H1 (cell line): ENCODE data around the gene SLC1A4. TPM values are rescaled to one million over a fixed set of nuclear protein-coding genes. Genes with fewer than 3 reads are reported as not detected.

Experiments used
- ASH2L ChIP-seq: fragments of 200-600, 300-600 bp; sonication (generic); IDR thresholded peaks from one replicate; pipeline ENCODE4 v1.7.1; 2017; ENCODE audit warnings: low read length
- POU5F1 ChIP-seq: IDR thresholded peaks from 2 replicates; pipeline ENCODE4 v1.6.1; 2011; ENCODE audit warnings: low read depth, mild to moderate bottlenecking, low read length, moderate library complexity
- RAD21 ChIP-seq, 2 experiments: IDR thresholded peaks in 1 of 2; conservative IDR thresholded peaks in 1 of 2; 2 replicates each; pipeline ENCODE4 v1.6.1; 2011; ENCODE audit warnings: low read depth in 2 of 2, low read length in 2 of 2, improper control_type of control experiment in 1 of 2, inconsistent platforms in 1 of 2, mild to moderate bottlenecking in 1 of 2, moderate library complexity in 1 of 2
- polyA plus RNA-seq, 7 experiments: library from polyadenylated mRNA; depleted of rRNA in 3 of 7; stranded (reverse) in 5 of 7; unstranded in 2 of 7; fragments of >200 nt in 5 of 7; fragments of 200-250 nt in 2 of 7; gene quantifications; 1 replicate in 5 of 7; 2 replicates in 1 of 7; 4 replicates in 1 of 7; pipeline versions ENCODE4 v1.2.1 to v1.2.3, GENCODE V29; 2011 to 2013; ENCODE audit warnings: missing spikeins in 2 of 7, mixed read lengths in 2 of 7
- total RNA-seq: library from RNA; stranded (reverse); fragmentation: NEBNext Ultra II Directional; extraction: Animal tissue kit (Norgen Biotek cat#: 25700); gene quantifications from 2 replicates; pipeline ENCODE4 v1.2.1, GENCODE V29; 2021
- TF ChIP-seq, protein P1 (sequence below): fragments of 300-600 bp; sonication (generic); IDR thresholded peaks from 2 replicates; pipeline ENCODE4 v1.7.1; 2012; ENCODE audit warnings: low read length, moderate library complexity, mild to moderate bottlenecking, inconsistent platforms; ENCODE audit not compliant: insufficient replicate concordance

The SLC1A4 gene
- total and polyA plus RNA-seq, 2 of the 8 experiments (the other 6 are each of a cell fraction or from before 2014, with no cell fraction given) = 0.44 to 0.86 TPM

DNA sequence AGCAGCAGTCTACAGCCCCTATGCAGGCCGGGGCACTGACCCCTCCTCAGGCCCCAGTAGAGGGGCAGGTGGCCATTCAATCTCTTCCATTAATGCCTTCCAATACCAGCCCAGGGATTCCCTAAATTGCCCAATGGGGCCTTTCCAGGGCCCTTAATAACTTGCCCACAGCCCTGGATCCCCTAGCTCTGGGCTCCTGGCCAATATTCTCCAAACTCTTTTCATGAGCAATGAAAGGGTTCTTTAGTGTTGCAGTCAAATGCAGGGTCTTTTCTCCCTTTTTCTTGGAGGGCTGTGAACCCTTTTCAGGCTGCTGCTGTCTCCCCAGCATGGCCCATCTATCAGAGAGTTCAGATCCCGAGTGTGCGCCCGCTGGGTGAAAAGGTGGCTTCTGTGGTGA is 41.3 kb upstream of the SLC1A4 start (continued):
- TF ChIP-seq, protein P1, sequence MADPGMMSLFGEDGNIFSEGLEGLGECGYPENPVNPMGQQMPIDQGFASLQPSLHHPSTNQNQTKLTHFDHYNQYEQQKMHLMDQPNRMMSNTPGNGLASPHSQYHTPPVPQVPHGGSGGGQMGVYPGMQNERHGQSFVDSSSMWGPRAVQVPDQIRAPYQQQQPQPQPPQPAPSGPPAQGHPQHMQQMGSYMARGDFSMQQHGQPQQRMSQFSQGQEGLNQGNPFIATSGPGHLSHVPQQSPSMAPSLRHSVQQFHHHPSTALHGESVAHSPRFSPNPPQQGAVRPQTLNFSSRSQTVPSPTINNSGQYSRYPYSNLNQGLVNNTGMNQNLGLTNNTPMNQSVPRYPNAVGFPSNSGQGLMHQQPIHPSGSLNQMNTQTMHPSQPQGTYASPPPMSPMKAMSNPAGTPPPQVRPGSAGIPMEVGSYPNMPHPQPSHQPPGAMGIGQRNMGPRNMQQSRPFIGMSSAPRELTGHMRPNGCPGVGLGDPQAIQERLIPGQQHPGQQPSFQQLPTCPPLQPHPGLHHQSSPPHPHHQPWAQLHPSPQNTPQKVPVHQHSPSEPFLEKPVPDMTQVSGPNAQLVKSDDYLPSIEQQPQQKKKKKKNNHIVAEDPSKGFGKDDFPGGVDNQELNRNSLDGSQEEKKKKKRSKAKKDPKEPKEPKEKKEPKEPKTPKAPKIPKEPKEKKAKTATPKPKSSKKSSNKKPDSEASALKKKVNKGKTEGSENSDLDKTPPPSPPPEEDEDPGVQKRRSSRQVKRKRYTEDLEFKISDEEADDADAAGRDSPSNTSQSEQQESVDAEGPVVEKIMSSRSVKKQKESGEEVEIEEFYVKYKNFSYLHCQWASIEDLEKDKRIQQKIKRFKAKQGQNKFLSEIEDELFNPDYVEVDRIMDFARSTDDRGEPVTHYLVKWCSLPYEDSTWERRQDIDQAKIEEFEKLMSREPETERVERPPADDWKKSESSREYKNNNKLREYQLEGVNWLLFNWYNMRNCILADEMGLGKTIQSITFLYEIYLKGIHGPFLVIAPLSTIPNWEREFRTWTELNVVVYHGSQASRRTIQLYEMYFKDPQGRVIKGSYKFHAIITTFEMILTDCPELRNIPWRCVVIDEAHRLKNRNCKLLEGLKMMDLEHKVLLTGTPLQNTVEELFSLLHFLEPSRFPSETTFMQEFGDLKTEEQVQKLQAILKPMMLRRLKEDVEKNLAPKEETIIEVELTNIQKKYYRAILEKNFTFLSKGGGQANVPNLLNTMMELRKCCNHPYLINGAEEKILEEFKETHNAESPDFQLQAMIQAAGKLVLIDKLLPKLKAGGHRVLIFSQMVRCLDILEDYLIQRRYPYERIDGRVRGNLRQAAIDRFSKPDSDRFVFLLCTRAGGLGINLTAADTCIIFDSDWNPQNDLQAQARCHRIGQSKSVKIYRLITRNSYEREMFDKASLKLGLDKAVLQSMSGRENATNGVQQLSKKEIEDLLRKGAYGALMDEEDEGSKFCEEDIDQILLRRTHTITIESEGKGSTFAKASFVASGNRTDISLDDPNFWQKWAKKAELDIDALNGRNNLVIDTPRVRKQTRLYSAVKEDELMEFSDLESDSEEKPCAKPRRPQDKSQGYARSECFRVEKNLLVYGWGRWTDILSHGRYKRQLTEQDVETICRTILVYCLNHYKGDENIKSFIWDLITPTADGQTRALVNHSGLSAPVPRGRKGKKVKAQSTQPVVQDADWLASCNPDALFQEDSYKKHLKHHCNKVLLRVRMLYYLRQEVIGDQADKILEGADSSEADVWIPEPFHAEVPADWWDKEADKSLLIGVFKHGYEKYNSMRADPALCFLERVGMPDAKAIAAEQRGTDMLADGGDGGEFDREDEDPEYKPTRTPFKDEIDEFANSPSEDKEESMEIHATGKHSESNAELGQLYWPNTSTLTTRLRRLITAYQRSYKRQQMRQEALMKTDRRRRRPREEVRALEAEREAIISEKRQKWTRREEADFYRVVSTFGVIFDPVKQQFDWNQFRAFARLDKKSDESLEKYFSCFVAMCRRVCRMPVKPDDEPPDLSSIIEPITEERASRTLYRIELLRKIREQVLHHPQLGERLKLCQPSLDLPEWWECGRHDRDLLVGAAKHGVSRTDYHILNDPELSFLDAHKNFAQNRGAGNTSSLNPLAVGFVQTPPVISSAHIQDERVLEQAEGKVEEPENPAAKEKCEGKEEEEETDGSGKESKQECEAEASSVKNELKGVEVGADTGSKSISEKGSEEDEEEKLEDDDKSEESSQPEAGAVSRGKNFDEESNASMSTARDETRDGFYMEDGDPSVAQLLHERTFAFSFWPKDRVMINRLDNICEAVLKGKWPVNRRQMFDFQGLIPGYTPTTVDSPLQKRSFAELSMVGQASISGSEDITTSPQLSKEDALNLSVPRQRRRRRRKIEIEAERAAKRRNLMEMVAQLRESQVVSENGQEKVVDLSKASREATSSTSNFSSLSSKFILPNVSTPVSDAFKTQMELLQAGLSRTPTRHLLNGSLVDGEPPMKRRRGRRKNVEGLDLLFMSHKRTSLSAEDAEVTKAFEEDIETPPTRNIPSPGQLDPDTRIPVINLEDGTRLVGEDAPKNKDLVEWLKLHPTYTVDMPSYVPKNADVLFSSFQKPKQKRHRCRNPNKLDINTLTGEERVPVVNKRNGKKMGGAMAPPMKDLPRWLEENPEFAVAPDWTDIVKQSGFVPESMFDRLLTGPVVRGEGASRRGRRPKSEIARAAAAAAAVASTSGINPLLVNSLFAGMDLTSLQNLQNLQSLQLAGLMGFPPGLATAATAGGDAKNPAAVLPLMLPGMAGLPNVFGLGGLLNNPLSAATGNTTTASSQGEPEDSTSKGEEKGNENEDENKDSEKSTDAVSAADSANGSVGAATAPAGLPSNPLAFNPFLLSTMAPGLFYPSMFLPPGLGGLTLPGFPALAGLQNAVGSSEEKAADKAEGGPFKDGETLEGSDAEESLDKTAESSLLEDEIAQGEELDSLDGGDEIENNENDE = no peak
- TF ChIP-seq ASH2L (no peak), POU5F1 (no peak), RAD21 (IDR thresholded peaks at IDR 0.05 in 1 of 2, conservative IDR thresholded peaks at IDR 0.05 in 1 of 2; ENCODE audit: low read depth in 2 of 2, low read length in 2 of 2) (no peak)
